GM19395 (cell line): ENCODE measurements around the gene ASH1L.
"Not testable (repeated sequence)": the region's sequence is repeated elsewhere in the genome, so short reads cannot be mapped to it uniquely, and the experiment has no call there.

Experiments
- ATAC-seq: cut with Tn5 transposase; IDR thresholded peaks from one replicate; pipeline ENCODE4 v1.9.1; 2021; ENCODE audit warnings: mild to moderate bottlenecking, moderate library complexity; ENCODE audit not compliant: unreplicated experiment

ASH1L gene

GRCh38 chr1:155561779-155562580 lies 623 bp downstream of the ASH1L start:
- peak; percentile 35 for ATAC-seq

- no peak for ATAC-seq
Observed at GRCh38 chr1:155555915-155556314, 6.7 kb downstream of the ASH1L start.

- ATAC-seq: no peak
Observed at GRCh38 chr1:155553349-155553748, 9.3 kb downstream of the ASH1L start.

GRCh38 chr1:155548706-155549105 lies 13.9 kb downstream of the ASH1L start:
- ATAC-seq: no peak

- no peak for ATAC-seq
Observed at GRCh38 chr1:155540000-155540874, 22.4 kb downstream of the ASH1L start.

- no peak for ATAC-seq
Observed at GRCh38 chr1:155537193-155537592, 25.4 kb downstream of the ASH1L start.

GRCh38 chr1:155531624-155532023 lies 31.0 kb downstream of the ASH1L start:
- ATAC-seq: no peak

- ATAC-seq: no peak
Observed at GRCh38 chr1:155529929-155530328, 32.7 kb downstream of the ASH1L start.

GRCh38 chr1:155529109-155529508 lies 33.5 kb downstream of the ASH1L start:
- no peak for ATAC-seq

GRCh38 chr1:155527677-155528076 lies 34.9 kb downstream of the ASH1L start:
- no peak for ATAC-seq

GRCh38 chr1:155526356-155526755 lies 36.2 kb downstream of the ASH1L start:
- no peak for ATAC-seq

GRCh38 chr1:155522069-155522468 lies 40.5 kb downstream of the ASH1L start:
- ATAC-seq: no peak

GRCh38 chr1:155518484-155518883 lies 44.1 kb downstream of the ASH1L start:
- ATAC-seq: no peak

GRCh38 chr1:155514582-155515187 lies 47.9 kb downstream of the ASH1L start:
- ATAC-seq: no peak

GRCh38 chr1:155513300-155513916 lies 49.2 kb downstream of the ASH1L start:
- ATAC-seq: no peak

- not testable (repeated sequence) for ATAC-seq
Observed at GRCh38 chr1:155511385-155511784, 51.2 kb downstream of the ASH1L start.

- ATAC-seq: no peak
Observed at GRCh38 chr1:155509064-155509463, 53.5 kb downstream of the ASH1L start.

GRCh38 chr1:155507945-155508344 lies 54.7 kb downstream of the ASH1L start:
- no peak for ATAC-seq

- ATAC-seq: not testable (repeated sequence)
Observed at GRCh38 chr1:155505963-155506362, 56.6 kb downstream of the ASH1L start.

- no peak for ATAC-seq
Observed at GRCh38 chr1:155504207-155504606, 58.4 kb downstream of the ASH1L start.
